ENCODE measurements around the gene IRX3.
"Not testable (repeated sequence)": the region's sequence is repeated elsewhere in the genome, so short reads cannot be mapped to it uniquely, and the experiment has no call there.

IRX3 gene

GRCh38 chr16:54275956-54276355, 10.6 kb downstream of the IRX3 start:
- DNase-seq (ENCODE audit: low read depth, low spot score), result no peak

- no peak for DNase-seq (ENCODE audit: low read depth, low spot score)
Measured at GRCh38 chr16:54273566-54273965, 13.0 kb downstream of the IRX3 start.

- DNase-seq (ENCODE audit: low read depth, low spot score), result no peak
Measured at GRCh38 chr16:54270711-54271110, 15.9 kb downstream of the IRX3 start.

GRCh38 chr16:54269461-54269860, 17.1 kb downstream of the IRX3 start:
- no peak for DNase-seq (ENCODE audit: low read depth, low spot score)

- no peak for DNase-seq (ENCODE audit: low read depth, low spot score)
Measured at GRCh38 chr16:54268766-54269165, 17.8 kb downstream of the IRX3 start.

- DNase-seq (ENCODE audit: low read depth, low spot score), result no peak
Measured at GRCh38 chr16:54268340-54268739, 18.2 kb downstream of the IRX3 start.

GRCh38 chr16:54266363-54266955, 20.1 kb downstream of the IRX3 start:
- no peak for DNase-seq (ENCODE audit: low read depth, low spot score)

GRCh38 chr16:54265575-54266107, 20.9 kb downstream of the IRX3 start:
- no peak for DNase-seq (ENCODE audit: low read depth, low spot score)

GRCh38 chr16:54253118-54253517, 33.5 kb downstream of the IRX3 start:
- no peak for DNase-seq (ENCODE audit: low read depth, low spot score)

GRCh38 chr16:54248863-54249710, 37.5 kb downstream of the IRX3 start:
- DNase-seq (ENCODE audit: low read depth, low spot score), result no peak

- DNase-seq (ENCODE audit: low read depth, low spot score), result not testable (repeated sequence)
Measured at GRCh38 chr16:54247705-54248104, 38.9 kb downstream of the IRX3 start.

- no peak for DNase-seq (ENCODE audit: low read depth, low spot score)
Measured at GRCh38 chr16:54246454-54246821, 40.1 kb downstream of the IRX3 start.

GRCh38 chr16:54245788-54246453, 40.7 kb downstream of the IRX3 start:
- no peak for DNase-seq (ENCODE audit: low read depth, low spot score)

- DNase-seq (ENCODE audit: low read depth, low spot score), result no peak
Measured at GRCh38 chr16:54244061-54244886, 42.3 kb downstream of the IRX3 start.

GRCh38 chr16:54243202-54243601, 43.4 kb downstream of the IRX3 start:
- DNase-seq (ENCODE audit: low read depth, low spot score), result no peak

GRCh38 chr16:54242199-54242598, 44.4 kb downstream of the IRX3 start:
- no peak for DNase-seq (ENCODE audit: low read depth, low spot score)

GRCh38 chr16:54241525-54241924, 45.1 kb downstream of the IRX3 start:
- no peak for DNase-seq (ENCODE audit: low read depth, low spot score)

GRCh38 chr16:54240271-54241129, 46.1 kb downstream of the IRX3 start:
- no peak for DNase-seq (ENCODE audit: low read depth, low spot score)

GRCh38 chr16:54239456-54239855, 47.1 kb downstream of the IRX3 start:
- DNase-seq (ENCODE audit: low read depth, low spot score), result no peak

GRCh38 chr16:54236773-54237172, 49.8 kb downstream of the IRX3 start:
- DNase-seq (ENCODE audit: low read depth, low spot score), result no peak

- DNase-seq (ENCODE audit: low read depth, low spot score), result no peak
Measured at GRCh38 chr16:54233615-54234014, 53.0 kb downstream of the IRX3 start.
